Measurements from ENCODE around the gene PAK1. TPM values are rescaled to one million over a fixed set of nuclear protein-coding genes. Genes with fewer than 3 reads are reported as not detected.

PAK1 gene
- total and polyA plus RNA-seq, 10 of the 15 experiments (the other 5 are each of a cell fraction or from before 2014, with no cell fraction given) = 43.8 to 321 (median 110) TPM

DNA sequence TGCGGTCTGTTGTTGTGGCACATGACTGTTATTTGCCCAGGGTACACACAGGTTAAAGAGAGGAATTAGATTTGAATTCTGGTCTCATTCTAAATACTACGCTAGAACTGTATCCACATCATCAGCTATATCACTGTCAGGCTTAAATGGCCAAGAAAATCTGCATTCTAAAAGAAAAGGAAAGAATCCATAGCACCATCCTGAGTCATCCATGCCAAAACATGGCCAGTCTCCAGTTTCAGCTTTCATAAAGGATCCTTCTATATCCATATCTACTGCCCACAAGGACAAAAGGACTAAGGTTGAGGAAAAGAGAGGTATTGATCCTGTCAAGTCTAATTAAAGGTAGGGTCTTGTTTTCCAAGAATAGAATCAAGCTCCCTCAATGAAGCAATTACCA lies 98.8 kb downstream of the PAK1 start:
- Histone ChIP-seq H3K4me3 (no peak overlapping the region), H3K27me3 (replicated peaks in 1 of 2; ENCODE audit: control insufficient read depth in 2 of 2, insufficient read depth in 2 of 2, low read length in 1 of 2) (no peaks in the 10 kb centered on the region), H3K36me3 (ENCODE audit: control insufficient read depth in 2 of 2, insufficient read depth in 2 of 2, low read length in 1 of 2) (peaks cover 11 to 47% of the 10 kb centered on the region in 2 experiments), H2AFZ (ENCODE audit: control insufficient read depth, low read depth, low read length) (no peak overlapping the region), H3K9ac (ENCODE audit: control insufficient read depth, insufficient read depth, low read length) (no peak overlapping the region), H4K20me1 (ENCODE audit: control insufficient read depth, insufficient read depth) (no peaks in the 10 kb centered on the region), H3K27ac (ENCODE audit: control insufficient read depth, insufficient read depth) (no peak overlapping the region), H3K4me2 (ENCODE audit: control insufficient read depth, insufficient read depth) (no peak overlapping the region), H3K4me1 (ENCODE audit: control insufficient read depth, insufficient read depth, low read length) (no peaks in the 10 kb centered on the region), H3K79me2 (ENCODE audit: control insufficient read depth, insufficient read depth, low read length) (no peaks in the 10 kb centered on the region), H3K9me3 (replicated peaks; ENCODE audit: control insufficient read depth, insufficient read depth, low read length) (no peaks in the 10 kb centered on the region)
- ChIA-PET CTCF (no interaction called here), RAD21 (ENCODE audit: unreplicated experiment) (no interaction called here), POLR2A (no interaction called here), SMC1A (ENCODE audit: uncharacterized antibody, unreplicated experiment) (interaction anchor here (1.2 kb wide), 1 partner anchor 243 kb away, joined by 3 read pairs; no protein-coding TSS in a partner anchor)
- FAIRE-seq = no peak
- 100% methylated on average over 2 of the region's 2 CpGs for WGBS (ENCODE audit: insufficient coverage, insufficient replicate concordance, low lambda C conversion rate, missing lambda C conversion rate)
- TF ChIP-seq NR2C1 (IDR thresholded peaks at IDR 0.05) (no peak), RAD21 (IDR thresholded peaks at IDR 0.05; ENCODE audit: insufficient read depth, low read depth, low read length) (no peak)
- no peak for DNase-seq (ENCODE audit: low read depth, low spot score)
- no TSS peak for BruUV-seq (replicated peaks)
- ATAC-seq = no peak
- in situ Hi-C loops (cut with MboI) = no loop called here
- intact Hi-C loops (cut with micrococcal nuclease; ENCODE audit: unreplicated experiment) = loop anchor here (10.0 kb wide), 1 partner anchor 240 kb away; no protein-coding TSS in a partner anchor

DNA sequence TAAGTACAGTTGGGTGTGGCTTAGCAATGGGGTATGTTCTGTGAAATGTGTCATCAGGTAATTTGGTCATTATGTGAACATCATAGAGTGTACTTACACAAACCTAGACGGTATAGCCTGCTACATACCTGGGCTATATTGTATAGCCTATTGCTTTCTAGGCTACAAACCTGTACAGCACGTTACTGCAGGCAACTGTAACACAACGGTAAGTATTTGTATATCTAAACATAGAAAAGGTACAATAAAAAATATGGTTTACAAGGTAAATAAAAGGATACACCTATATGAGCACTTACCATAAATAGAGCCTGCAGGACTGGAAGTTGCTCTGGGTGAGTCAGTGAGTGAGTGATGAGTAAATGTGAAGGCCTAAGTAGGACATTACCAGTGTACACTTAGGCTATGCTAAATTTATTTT lies 99.3 kb downstream of the PAK1 start:
- no peaks in the 10 kb centered on the region for H3K27me3 ChIP-seq (replicated peaks in 1 of 2; ENCODE audit: control insufficient read depth in 2 of 2, insufficient read depth in 2 of 2, low read length in 1 of 2)
- no peak overlapping the region for H3K4me3 ChIP-seq
- in situ Hi-C loops (cut with MboI) (no loop called here), intact Hi-C loops (cut with micrococcal nuclease; ENCODE audit: unreplicated experiment) (loop anchor here (10.0 kb wide), 1 partner anchor 240 kb away; no protein-coding TSS in a partner anchor)
- peaks cover 10 to 45% of the 10 kb centered on the region in 2 experiments for H3K36me3 ChIP-seq (ENCODE audit: control insufficient read depth in 2 of 2, insufficient read depth in 2 of 2, low read length in 1 of 2)
- H3K4me2 ChIP-seq (ENCODE audit: control insufficient read depth, insufficient read depth) = no peak overlapping the region
- SMC1A ChIA-PET (ENCODE audit: uncharacterized antibody, unreplicated experiment) = interaction anchor here (1.2 to 1.5 kb wide), 2 partner anchors 12 to 243 kb away, joined by 3 to 4 read pairs; no protein-coding TSS in a partner anchor
- no TSS peak for BruUV-seq (replicated peaks)
- no peak for FAIRE-seq
- RAD21 ChIA-PET (ENCODE audit: unreplicated experiment) = no interaction called here
- no peaks in the 10 kb centered on the region for H4K20me1 ChIP-seq (ENCODE audit: control insufficient read depth, insufficient read depth)
- H3K27ac ChIP-seq (ENCODE audit: control insufficient read depth, insufficient read depth) = no peak overlapping the region
- H3K4me1 ChIP-seq (ENCODE audit: control insufficient read depth, insufficient read depth, low read length) = no peaks in the 10 kb centered on the region
- no peaks in the 10 kb centered on the region for H3K9me3 ChIP-seq (replicated peaks; ENCODE audit: control insufficient read depth, insufficient read depth, low read length)
- no peak for ATAC-seq
- 63% methylated on average over 3 of the region's 3 CpGs for WGBS (ENCODE audit: insufficient coverage, insufficient replicate concordance, low lambda C conversion rate, missing lambda C conversion rate)
- CTCF ChIA-PET = no interaction called here
- POLR2A ChIA-PET = no interaction called here
- no peak overlapping the region for H3K9ac ChIP-seq (ENCODE audit: control insufficient read depth, insufficient read depth, low read length)
- DNase-seq (ENCODE audit: low read depth, low spot score) = no peak
- H3K79me2 ChIP-seq (ENCODE audit: control insufficient read depth, insufficient read depth, low read length) = no peaks in the 10 kb centered on the region
- H2AFZ ChIP-seq (ENCODE audit: control insufficient read depth, low read depth, low read length) = no peak overlapping the region
- TF ChIP-seq EP300 (IDR thresholded peaks at IDR 0.05; ENCODE audit: borderline replicate concordance in 1 of 2, control insufficient read depth in 1 of 2, low read depth in 2 of 2, low read length in 2 of 2) (no peak), IKZF2 (IDR thresholded peaks at IDR 0.05) (no peak), TCF7 (IDR thresholded peaks at IDR 0.05; ENCODE audit: borderline replicate concordance) (no peak), FOXK2 (IDR thresholded peaks at IDR 0.05) (no peak), ZBED1 (IDR thresholded peaks at IDR 0.05; ENCODE audit: borderline replicate concordance) (no peak), SREBF2 (IDR thresholded peaks at IDR 0.05; ENCODE audit: low read length) (no peak)
- TF ChIP-seq, protein P1, sequence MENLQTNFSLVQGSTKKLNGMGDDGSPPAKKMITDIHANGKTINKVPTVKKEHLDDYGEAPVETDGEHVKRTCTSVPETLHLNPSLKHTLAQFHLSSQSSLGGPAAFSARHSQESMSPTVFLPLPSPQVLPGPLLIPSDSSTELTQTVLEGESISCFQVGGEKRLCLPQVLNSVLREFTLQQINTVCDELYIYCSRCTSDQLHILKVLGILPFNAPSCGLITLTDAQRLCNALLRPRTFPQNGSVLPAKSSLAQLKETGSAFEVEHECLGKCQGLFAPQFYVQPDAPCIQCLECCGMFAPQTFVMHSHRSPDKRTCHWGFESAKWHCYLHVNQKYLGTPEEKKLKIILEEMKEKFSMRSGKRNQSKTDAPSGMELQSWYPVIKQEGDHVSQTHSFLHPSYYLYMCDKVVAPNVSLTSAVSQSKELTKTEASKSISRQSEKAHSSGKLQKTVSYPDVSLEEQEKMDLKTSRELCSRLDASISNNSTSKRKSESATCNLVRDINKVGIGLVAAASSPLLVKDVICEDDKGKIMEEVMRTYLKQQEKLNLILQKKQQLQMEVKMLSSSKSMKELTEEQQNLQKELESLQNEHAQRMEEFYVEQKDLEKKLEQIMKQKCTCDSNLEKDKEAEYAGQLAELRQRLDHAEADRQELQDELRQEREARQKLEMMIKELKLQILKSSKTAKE (IDR thresholded peaks at IDR 0.05; ENCODE audit: low read depth, poor library complexity, severe bottlenecking) = no peak
- TF ChIP-seq, protein P2, sequence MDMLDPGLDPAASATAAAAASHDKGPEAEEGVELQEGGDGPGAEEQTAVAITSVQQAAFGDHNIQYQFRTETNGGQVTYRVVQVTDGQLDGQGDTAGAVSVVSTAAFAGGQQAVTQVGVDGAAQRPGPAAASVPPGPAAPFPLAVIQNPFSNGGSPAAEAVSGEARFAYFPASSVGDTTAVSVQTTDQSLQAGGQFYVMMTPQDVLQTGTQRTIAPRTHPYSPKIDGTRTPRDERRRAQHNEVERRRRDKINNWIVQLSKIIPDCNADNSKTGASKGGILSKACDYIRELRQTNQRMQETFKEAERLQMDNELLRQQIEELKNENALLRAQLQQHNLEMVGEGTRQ (IDR thresholded peaks at IDR 0.05; ENCODE audit: borderline replicate concordance, low read depth, low read length) = no peak
- TF ChIP-seq, protein P3, sequence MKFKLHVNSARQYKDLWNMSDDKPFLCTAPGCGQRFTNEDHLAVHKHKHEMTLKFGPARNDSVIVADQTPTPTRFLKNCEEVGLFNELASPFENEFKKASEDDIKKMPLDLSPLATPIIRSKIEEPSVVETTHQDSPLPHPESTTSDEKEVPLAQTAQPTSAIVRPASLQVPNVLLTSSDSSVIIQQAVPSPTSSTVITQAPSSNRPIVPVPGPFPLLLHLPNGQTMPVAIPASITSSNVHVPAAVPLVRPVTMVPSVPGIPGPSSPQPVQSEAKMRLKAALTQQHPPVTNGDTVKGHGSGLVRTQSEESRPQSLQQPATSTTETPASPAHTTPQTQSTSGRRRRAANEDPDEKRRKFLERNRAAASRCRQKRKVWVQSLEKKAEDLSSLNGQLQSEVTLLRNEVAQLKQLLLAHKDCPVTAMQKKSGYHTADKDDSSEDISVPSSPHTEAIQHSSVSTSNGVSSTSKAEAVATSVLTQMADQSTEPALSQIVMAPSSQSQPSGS (IDR thresholded peaks at IDR 0.05; ENCODE audit: low read length) = no peak
- TF ChIP-seq, protein P4, sequence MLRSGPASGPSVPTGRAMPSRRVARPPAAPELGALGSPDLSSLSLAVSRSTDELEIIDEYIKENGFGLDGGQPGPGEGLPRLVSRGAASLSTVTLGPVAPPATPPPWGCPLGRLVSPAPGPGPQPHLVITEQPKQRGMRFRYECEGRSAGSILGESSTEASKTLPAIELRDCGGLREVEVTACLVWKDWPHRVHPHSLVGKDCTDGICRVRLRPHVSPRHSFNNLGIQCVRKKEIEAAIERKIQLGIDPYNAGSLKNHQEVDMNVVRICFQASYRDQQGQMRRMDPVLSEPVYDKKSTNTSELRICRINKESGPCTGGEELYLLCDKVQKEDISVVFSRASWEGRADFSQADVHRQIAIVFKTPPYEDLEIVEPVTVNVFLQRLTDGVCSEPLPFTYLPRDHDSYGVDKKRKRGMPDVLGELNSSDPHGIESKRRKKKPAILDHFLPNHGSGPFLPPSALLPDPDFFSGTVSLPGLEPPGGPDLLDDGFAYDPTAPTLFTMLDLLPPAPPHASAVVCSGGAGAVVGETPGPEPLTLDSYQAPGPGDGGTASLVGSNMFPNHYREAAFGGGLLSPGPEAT (IDR thresholded peaks at IDR 0.05; ENCODE audit: low read depth) = no peak

All from GM12878 (cell line).